Prostate gland (tissue), 2 donors: ENCODE measurements around the gene KRTAP20-2. TPM values are rescaled to one million over a fixed set of nuclear protein-coding genes. Genes with fewer than 3 reads are reported as not detected.

Source experiments
- DNase-seq: peaks from one replicate; pipeline ENCODE4 v3.0.0-alpha.2; 2019; ENCODE audit warnings: low spot score
- H3K27ac ChIP-seq, 2 donors: fragments of 200-600 bp; sonication (generic); 2 replicates each; pipeline ENCODE4 v1.5.1; 2017 to 2019
- H3K27me3 ChIP-seq: fragments of 200-600 bp; sonication (generic); replicated peaks from 2 replicates; pipeline ENCODE4 v1.5.1; 2019; ENCODE audit not compliant: insufficient read depth
- H3K36me3 ChIP-seq, 2 donors: fragments of 200-600 bp; sonication (generic); 1 replicate in 1 of 2; 2 replicates in 1 of 2; pipeline versions ENCODE4 v1.5.1 to v1.8.1; 2017 to 2019
- H3K4me1 ChIP-seq: fragments of 200-600 bp; sonication (generic); replicated peaks from 2 replicates; pipeline ENCODE4 v1.5.1; 2019
- H3K4me3 ChIP-seq, 2 donors: fragments of 200-600 bp; sonication (generic); 2 replicates each; pipeline ENCODE4 v1.5.1; 2017 to 2019
- H3K9me3 ChIP-seq: fragments of 200-600 bp; sonication (generic); 2 replicates; pipeline ENCODE4 v1.5.1; 2017
- CTCF ChIP-seq, 4 experiments: fragments of 200-600 bp in 2 of 4; fragments of 450-650 bp in 2 of 4; sonication (generic) in 2 of 4; IDR thresholded peaks; 1 replicate in 3 of 4; 2 replicates in 1 of 4; pipeline ENCODE4 v1.5.1; 2016 to 2019; ENCODE audit warnings: antibody characterized with exemption in 4 of 4, mild to moderate bottlenecking in 2 of 4, moderate library complexity in 2 of 4
- POLR2A ChIP-seq: fragments of 450-650 bp; IDR thresholded peaks from one replicate; pipeline ENCODE4 v1.6.1; 2016; ENCODE audit warnings: antibody characterized with exemption, mild to moderate bottlenecking
- POLR2AphosphoS5 ChIP-seq: sonication (generic); formaldehyde crosslinking; IDR thresholded peaks from one replicate; pipeline ENCODE4 v1.6.1; 2017; ENCODE audit warnings: antibody characterized with exemption
- WGBS: methylation state at CpG from one replicate; pipeline ENCODE4 v1.1.5; 2018; 5-methylcytosine and 5-hydroxymethylcytosine counted together
- intact Hi-C: fragments of 100-400 bp; cut with DNase I; formaldehyde crosslinking; loops from one replicate; pipeline ENCODE4 v1.14.2; 2022
- total RNA-seq, 2 donors: library from RNA; depleted of rRNA; stranded (reverse); fragments of >200 nt; gene quantifications; one replicate each; pipeline ENCODE4 v1.1.0, GENCODE V29; 2016

The KRTAP20-2 gene
- total RNA-seq, 2 donors from 2014 or later, result not detected

- H3K4me3 ChIP-seq, result no peak overlapping the region
- TF ChIP-seq POLR2AphosphoS5 (no peak), CTCF (IDR thresholded peaks at IDR 0.05) (no peak), POLR2A (no peak)
- DNase-seq, result no peak
- no peak overlapping the region for H3K27ac ChIP-seq
- H3K9me3 ChIP-seq, result no peaks in the 10 kb centered on the region
- H3K4me1 ChIP-seq, result no peaks in the 10 kb centered on the region
- no peaks in the 10 kb centered on the region for H3K36me3 ChIP-seq
- intact Hi-C loops, result no loop called here
- WGBS, result 68% methylated on average over 1 of the region's 1 CpG
- H3K27me3 ChIP-seq, result no peaks in the 10 kb centered on the region
Observed at GRCh38 chr21:30629200-30629599, 5.8 kb upstream of the KRTAP20-2 start.

DNA sequence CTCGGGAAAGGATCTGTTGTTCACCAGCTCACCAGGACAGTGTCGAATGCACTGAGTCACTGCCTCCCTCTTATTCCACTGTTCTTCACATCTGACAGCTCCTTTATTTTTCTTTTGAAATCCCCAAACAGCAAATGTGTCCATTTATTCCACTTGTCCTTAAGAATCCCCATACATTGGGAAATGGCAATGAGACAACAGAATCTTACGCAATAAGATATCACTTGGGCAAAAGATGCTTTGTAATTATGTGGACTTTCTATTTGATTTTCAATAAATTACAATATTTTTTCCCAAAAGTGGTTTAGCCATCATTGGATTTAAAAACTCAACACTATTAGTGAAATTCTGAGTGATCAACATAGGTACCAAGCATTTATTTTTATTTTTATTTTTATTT lies 3.7 kb downstream of the KRTAP20-2 start:
- 85% methylated on average over 3 of the region's 3 CpGs for WGBS
- TF ChIP-seq CTCF (IDR thresholded peaks at IDR 0.05) (no peak), POLR2A (no peak), POLR2AphosphoS5 (no peak)
- no peak overlapping the region for H3K27ac ChIP-seq
- no peaks in the 10 kb centered on the region for H3K4me1 ChIP-seq
- no peaks in the 10 kb centered on the region for H3K9me3 ChIP-seq
- H3K36me3 ChIP-seq, result no peaks in the 10 kb centered on the region
- no peaks in the 10 kb centered on the region for H3K27me3 ChIP-seq
- intact Hi-C loops, result no loop called here
- no peak overlapping the region for H3K4me3 ChIP-seq
- DNase-seq, result no peak

- TF ChIP-seq CTCF (IDR thresholded peaks at IDR 0.05) (no peak), POLR2A (no peak), POLR2AphosphoS5 (no peak)
- no peaks in the 10 kb centered on the region for H3K27me3 ChIP-seq
- intact Hi-C loops, result no loop called here
- no peaks in the 10 kb centered on the region for H3K4me1 ChIP-seq
- H3K36me3 ChIP-seq, result no peaks in the 10 kb centered on the region
- no peak within 1 kb of the TSS for H3K4me3 ChIP-seq
- no peaks in the 10 kb centered on the region for H3K9me3 ChIP-seq
- no peak for DNase-seq
- H3K27ac ChIP-seq, result no peak within 1 kb of the TSS
- WGBS, result 90% methylated on average over 2 of the region's 2 CpGs
Observed at GRCh38 chr21:30642564-30642963, 7.6 kb downstream of the KRTAP20-2 start, which contains the start of gene KRTAP20-3. KRTAP20-3 (plus strand) TSS chr21:30642864.

DNA sequence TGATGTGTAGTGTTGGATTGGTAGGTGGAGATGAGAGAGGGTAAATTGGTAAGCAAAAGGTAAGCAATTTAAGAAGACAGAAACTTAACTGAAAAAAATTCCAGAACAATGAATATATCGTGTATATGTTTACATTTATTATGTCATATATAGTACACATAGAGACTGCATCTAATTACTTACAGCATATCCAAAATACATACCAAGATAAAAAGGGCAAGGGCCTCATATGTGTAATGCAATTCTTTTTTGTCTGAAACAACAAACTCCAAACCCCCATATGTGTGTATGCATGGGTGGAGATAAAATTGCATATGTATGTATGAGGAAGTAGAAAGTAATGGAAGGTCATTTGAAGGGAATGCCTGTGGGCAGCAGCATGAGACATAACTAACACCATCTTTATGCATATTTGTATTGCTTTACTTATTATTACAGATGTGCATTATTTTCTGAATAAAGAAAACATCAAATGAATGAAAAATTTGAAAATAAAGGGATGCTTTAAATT lies 12.0 kb downstream of the KRTAP20-2 start:
- H3K27ac ChIP-seq, result no peak overlapping the region
- H3K36me3 ChIP-seq, result no peaks in the 10 kb centered on the region
- TF ChIP-seq POLR2A (no peak), CTCF (IDR thresholded peaks at IDR 0.05) (no peak), POLR2AphosphoS5 (no peak)
- H3K27me3 ChIP-seq, result no peaks in the 10 kb centered on the region
- H3K4me1 ChIP-seq, result no peaks in the 10 kb centered on the region
- no peak overlapping the region for H3K4me3 ChIP-seq
- no peaks in the 10 kb centered on the region for H3K9me3 ChIP-seq
- WGBS, result 74% methylated on average over 1 of the region's 1 CpG
- no peak for DNase-seq
- intact Hi-C loops, result no loop called here

DNA sequence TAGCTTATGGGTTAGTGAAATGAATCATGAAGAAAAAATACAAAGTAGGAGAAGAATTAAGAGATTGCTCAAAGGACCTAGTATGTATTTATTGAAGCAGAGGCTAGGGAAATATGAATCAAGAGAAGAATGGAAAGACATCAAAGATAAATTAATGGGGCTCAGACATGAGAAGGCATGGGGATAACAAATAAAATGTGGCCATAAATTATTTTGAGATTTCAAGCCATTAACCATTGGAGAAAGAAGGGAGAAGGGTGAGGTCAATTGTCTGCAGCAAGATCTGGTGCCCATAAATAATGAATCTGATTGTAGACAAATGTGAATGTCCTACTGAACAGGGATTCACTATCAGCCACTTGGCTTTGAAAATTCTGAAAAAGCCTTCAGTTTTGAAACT lies 17.9 kb downstream of the KRTAP20-2 start:
- no peak overlapping the region for H3K27ac ChIP-seq
- no peaks in the 10 kb centered on the region for H3K27me3 ChIP-seq
- H3K4me3 ChIP-seq, result no peak overlapping the region
- H3K4me1 ChIP-seq, result no peaks in the 10 kb centered on the region
- no peaks in the 10 kb centered on the region for H3K36me3 ChIP-seq
- no peaks in the 10 kb centered on the region for H3K9me3 ChIP-seq
- no peak for DNase-seq
- TF ChIP-seq CTCF (IDR thresholded peaks at IDR 0.05), result no peak
- TF ChIP-seq POLR2AphosphoS5, result no peak
- TF ChIP-seq POLR2A, result no peak
- intact Hi-C loops, result no loop called here
